HepG2 (cell line): ENCODE results near the gene NT5DC2. TPM values are rescaled to one million over a fixed set of nuclear protein-coding genes. Genes with fewer than 3 reads are reported as not detected.

ENCODE experiments used
- ATAC-seq: fragments of 200-7000 bp; cut with Tn5 transposase; 3 replicates; pipeline ENCODE4 v1.9.1; 2020; ENCODE audit warnings: mild to moderate bottlenecking, moderate library complexity
- BruUV-seq: library from RNA; stranded (reverse); fragments of 400-500 nt; replicated peaks from 2 replicates; lab custom pipeline; 2021; lab: Mats Ljungman, UMichigan
- CTCF ChIA-PET: fragments of 300-600 bp; formaldehyde crosslinking; extraction: SDS; loops from one replicate; lab custom pipeline; 2021; ENCODE audit warnings: low total read pairs, inconsistent platforms, low intra/inter-chr PET ratio; lab: Yijun Ruan, JAX
- POLR2A ChIA-PET: fragments of 350-600 bp; sonication (Branson Sonifier 250); formaldehyde crosslinking; loops from one replicate; lab custom pipeline; 2020; ENCODE audit warnings: antibody characterized with exemption, inconsistent platforms; lab: Yijun Ruan, JAX
- DNase-seq: peaks from one replicate; pipeline ENCODE4 v3.0.0-alpha.2; 2015; ENCODE audit warnings: low spot score
- FAIRE-seq: peaks from 3 replicates; lab custom pipeline; 2011; peaks lifted over from hg19 to GRCh38; lab: Jason Lieb, UNC
- H2AFZ ChIP-seq: one replicate; pipeline ENCODE4 v1.6.1; 2011; ENCODE audit warnings: low read length, inconsistent platforms
- H3K27ac ChIP-seq: fragments of 300-600 bp; 3 replicates; pipeline ENCODE4 v1.8.0; 2011; ENCODE audit warnings: mixed run types, mild to moderate bottlenecking, mixed read lengths, low read length, inconsistent platforms; ENCODE audit not compliant: insufficient read depth; ENCODE audit errors: extremely low read length
- H3K27me3 ChIP-seq, 2 experiments: fragments of 200-600 bp in 1 of 2; 2 replicates in 1 of 2; 3 replicates in 1 of 2; pipeline versions ENCODE4 v1.6.0 to v1.8.0; 2011; ENCODE audit warnings: low read length in 2 of 2, mild to moderate bottlenecking in 2 of 2, moderate library complexity in 2 of 2, inconsistent platforms in 1 of 2; ENCODE audit not compliant: insufficient read depth in 2 of 2, control insufficient read depth in 1 of 2
- H3K36me3 ChIP-seq, 2 experiments: fragments of 200-600 bp in 1 of 2; replicated peaks in 1 of 2; 2 replicates in 1 of 2; 3 replicates in 1 of 2; pipeline versions ENCODE4 v1.5.1 to v1.8.0; 2011; ENCODE audit warnings: low read length in 2 of 2, inconsistent platforms in 1 of 2; ENCODE audit not compliant: insufficient read depth in 2 of 2, control insufficient read depth in 1 of 2
- H3K4me1 ChIP-seq: 2 replicates; pipeline ENCODE4 v1.5.1; 2012; ENCODE audit warnings: low read length, inconsistent platforms; ENCODE audit not compliant: insufficient read depth
- H3K4me2 ChIP-seq: 2 replicates; pipeline ENCODE4 v1.6.0; 2011; ENCODE audit warnings: low read depth, low read length, inconsistent platforms
- H3K4me3 ChIP-seq, 3 experiments: fragments of 200-600 bp in 1 of 3; sonication (generic), shearing (Covaris generic) in 1 of 3; replicated peaks in 1 of 3; 2 replicates each; pipeline ENCODE4 v1.5.1; 2011 to 2016; ENCODE audit warnings: low read length in 3 of 3, inconsistent platforms in 2 of 3, low read depth in 2 of 3, mild to moderate bottlenecking in 2 of 3, control low read depth in 1 of 3, mixed read lengths in 1 of 3; ENCODE audit not compliant: insufficient read depth in 1 of 3
- H3K79me2 ChIP-seq: one replicate; pipeline ENCODE4 v1.6.1; 2011; ENCODE audit warnings: low read length, inconsistent platforms; ENCODE audit not compliant: insufficient read depth
- H3K9ac ChIP-seq: 2 replicates; pipeline ENCODE4 v1.6.0; 2011; ENCODE audit warnings: mild to moderate bottlenecking, low read depth, low read length, inconsistent platforms; ENCODE audit not compliant: insufficient read depth
- H3K9me3 ChIP-seq: 2 replicates; pipeline ENCODE4 v1.5.1; 2012; ENCODE audit warnings: mild to moderate bottlenecking, low read length
- H4K20me1 ChIP-seq: 2 replicates; pipeline ENCODE4 v1.6.0; 2011; ENCODE audit warnings: inconsistent platforms, mild to moderate bottlenecking, low read length, moderate library complexity; ENCODE audit not compliant: insufficient read depth
- AGO2 ChIP-seq: fragments of 200-400 bp; formaldehyde crosslinking; optimal IDR thresholded peaks from 2 replicates; pipeline ENCODE3; 2017; ENCODE audit warnings: mild to moderate bottlenecking, low read depth, low read length, moderate library complexity
- ARNT2 ChIP-seq: sonication (generic); formaldehyde crosslinking; IDR thresholded peaks from 2 replicates; pipeline ENCODE4 v1.8.0; 2022; ENCODE audit warnings: mild to moderate bottlenecking, low read depth, missing genetic modification reagents, moderate library complexity
- ATF7-NPFF ChIP-seq: sonication (generic); formaldehyde crosslinking; IDR thresholded peaks from 2 replicates; pipeline ENCODE4 v1.8.1; 2023; ENCODE audit warnings: mild to moderate bottlenecking, low read depth, missing genetic modification reagents, moderate library complexity
- ATRX ChIP-seq: sonication (generic); formaldehyde crosslinking; IDR thresholded peaks from 2 replicates; pipeline ENCODE4 v1.4.0; 2020; ENCODE audit warnings: missing genetic modification reagents, borderline replicate concordance
- CEBPZ ChIP-seq: IDR thresholded peaks from 2 replicates; pipeline ENCODE4 v1.6.1; 2012; ENCODE audit warnings: low read length, improper control_type of control experiment
- EHMT2 ChIP-seq: fragments of 200-600 bp; sonication (generic); IDR thresholded peaks from 2 replicates; pipeline ENCODE4 v1.7.0; 2017; ENCODE audit warnings: antibody characterized with exemption, low read depth, low read length, borderline replicate concordance
- ELF1 ChIP-seq: sonication (generic); formaldehyde crosslinking; IDR thresholded peaks from 2 replicates; pipeline ENCODE4 v1.4.0; 2020; ENCODE audit warnings: missing genetic modification reagents
- HDAC2 ChIP-seq: sonication (generic); formaldehyde crosslinking; IDR thresholded peaks from 2 replicates; pipeline ENCODE4 v1.4.0; 2020; ENCODE audit warnings: missing genetic modification reagents
- MLX ChIP-seq: IDR thresholded peaks from 2 replicates; pipeline ENCODE4 v1.6.1; 2016
- SKIL ChIP-seq: sonication (generic); formaldehyde crosslinking; IDR thresholded peaks from 2 replicates; pipeline ENCODE4 v1.8.0; 2022; ENCODE audit warnings: missing genetic modification reagents, mild to moderate bottlenecking, moderate library complexity, borderline replicate concordance
- SOX5 ChIP-seq: IDR thresholded peaks from 2 replicates; pipeline ENCODE4 v1.6.1; 2016; ENCODE audit warnings: borderline replicate concordance
- ZBTB33 ChIP-seq: sonication (generic); formaldehyde crosslinking; IDR thresholded peaks from 2 replicates; pipeline ENCODE4 v1.4.0; 2020; ENCODE audit warnings: missing genetic modification reagents
- ZNF777 ChIP-seq: sonication (generic); formaldehyde crosslinking; IDR thresholded peaks from 2 replicates; pipeline ENCODE4 v1.4.0; 2020; ENCODE audit warnings: missing genetic modification reagents
- ZNF883 ChIP-seq: sonication (generic); formaldehyde crosslinking; IDR thresholded peaks from 2 replicates; pipeline ENCODE4 v1.5.1; 2020; ENCODE audit warnings: mild to moderate bottlenecking, missing genetic modification reagents; ENCODE audit errors: not compliant biosample characterization
- WGBS: methylation state at CpG from one replicate; pipeline ENCODE4 v1.1.6; 2017; ENCODE audit warnings: low lambda C conversion rate; 5-methylcytosine and 5-hydroxymethylcytosine counted together
- in situ Hi-C: cut with HindIII; loops from 2 replicates; pipeline ENCODE4 v1.10.0; 2017; ENCODE audit warnings: low pct_unique_long_range_greater_than_20kb; ENCODE audit not compliant: extremely low pct_ligation_motif_present
- intact Hi-C: fragments of 100-400 bp; cut with micrococcal nuclease; formaldehyde crosslinking; loops from one replicate; pipeline ENCODE4 v1.10.0; 2022; ENCODE audit not compliant: unreplicated experiment
- polyA plus RNA-seq, 8 experiments: library from polyadenylated mRNA; depleted of rRNA in 3 of 8; stranded (reverse) in 7 of 8; unstranded in 1 of 8; fragments of >200 nt; fragmentation: Illumina TruSeq in 4 of 8; extraction: Trizol in 4 of 8; gene quantifications; 2 replicates each; pipeline versions ENCODE4 v1.2.1 to v1.2.3, GENCODE V29; 2011 to 2016; ENCODE audit warnings: low read depth in 4 of 8, missing spikeins in 1 of 8, mixed read lengths in 1 of 8; ENCODE audit not compliant: insufficient read depth in 1 of 8
- total RNA-seq, 5 experiments: library from RNA; depleted of rRNA; stranded (reverse); fragments of >200 nt; fragmentation: Illumina TruSeq; extraction: Trizol; gene quantifications; 2 replicates each; pipeline ENCODE4 v1.2.3, GENCODE V29; 2016; ENCODE audit warnings: low read depth in 1 of 5

The NT5DC2 gene
- total and polyA plus RNA-seq, 2 of the 13 experiments (the other 11 are each of a cell fraction or from before 2014, with no cell fraction given): 131 to 240 TPM

GRCh38 chr3:52523386-52524257 lies 10.0 kb downstream of the NT5DC2 start:
- no peak overlapping the region for H3K9ac ChIP-seq
- H3K9me3 ChIP-seq: no peaks in the 10 kb centered on the region
- H3K4me3 ChIP-seq: no peak overlapping the region
- DNase-seq: no peak
- no peak overlapping the region for H3K27ac ChIP-seq
- H3K4me2 ChIP-seq: no peak overlapping the region
- peaks cover 15% of the 10 kb centered on the region for H3K4me1 ChIP-seq
- H3K36me3 ChIP-seq: peaks cover 15 to 33% of the 10 kb centered on the region in 2 experiments
- CTCF ChIA-PET: no interaction called here
- WGBS: 95% methylated on average over 8 of the region's 26 CpGs
- H3K79me2 ChIP-seq: no peaks in the 10 kb centered on the region
- in situ Hi-C loops (no loop called here), intact Hi-C loops (no loop called here)
- POLR2A ChIA-PET: interaction anchor here (1.1 kb wide), 1 partner anchor 9 kb away, joined by 4 read pairs; no protein-coding TSS in a partner anchor
- H4K20me1 ChIP-seq: no peaks in the 10 kb centered on the region
- ATAC-seq: no peak
- no peak for FAIRE-seq
- no peak overlapping the region for H2AFZ ChIP-seq
- no peaks in the 10 kb centered on the region; a peak in 1 of 5 replicates for H3K27me3 ChIP-seq
- no TSS peak for BruUV-seq
- TF ChIP-seq ZBTB33 (CRISPR knock-in tag): peak; percentile 48; the same call in 1 of the 2 replicates
- no peak for TF ChIP-seq EHMT2
- TF ChIP-seq ZNF777: no peak
- no peak for TF ChIP-seq MLX (CRISPR knock-in tag)
- no peak for TF ChIP-seq HDAC2 (CRISPR knock-in tag)
- TF ChIP-seq ELF1 (CRISPR knock-in tag): no peak
- no peak for TF ChIP-seq ATRX (CRISPR knock-in tag)
- TF ChIP-seq SOX5 (CRISPR knock-in tag): no peak
- no peak for TF ChIP-seq SKIL
- no peak for TF ChIP-seq ATF7-NPFF (CRISPR knock-in tag)
- TF ChIP-seq ZNF883 (CRISPR knock-in tag): no peak
- peak; percentile 96 for TF ChIP-seq AGO2
- no peak for TF ChIP-seq CEBPZ
- no peak for TF ChIP-seq ARNT2 (CRISPR knock-in tag)
